ENCODE measurements around the gene AIF1. TPM values are rescaled to one million over a fixed set of nuclear protein-coding genes. Genes with fewer than 3 reads are reported as not detected.

Gene AIF1
- total RNA-seq, 4 donors from 2014 or later = 30.9 to 177 (median 76.2) TPM

- no peak for TF ChIP-seq CTCF (IDR thresholded peaks at IDR 0.05; ENCODE audit: low read depth)
Observed at GRCh38 chr6:31586008-31586407, 29.0 kb upstream of the AIF1 start, which contains the start of gene LST1. Gene LST1 (plus strand): TSS chr6:31586277. CDS start chr6:31587300, 1,023 bp downstream.

- no peak for TF ChIP-seq CTCF (IDR thresholded peaks at IDR 0.05; ENCODE audit: low read depth)
Observed at GRCh38 chr6:31586599-31587281, 28.3 kb upstream of the AIF1 start.

- TF ChIP-seq CTCF (IDR thresholded peaks at IDR 0.05; ENCODE audit: low read depth) = no peak
Observed at GRCh38 chr6:31587791-31588777, 26.9 kb upstream of the AIF1 start.

- no peak for TF ChIP-seq CTCF (IDR thresholded peaks at IDR 0.05; ENCODE audit: low read depth)
Observed at GRCh38 chr6:31588871-31589650, 26.0 kb upstream of the AIF1 start.

GRCh38 chr6:31592396-31592771 lies 22.6 kb upstream of the AIF1 start:
- TF ChIP-seq CTCF (IDR thresholded peaks at IDR 0.05; ENCODE audit: low read depth) = no peak

GRCh38 chr6:31597006-31597405 lies 18.0 kb upstream of the AIF1 start:
- TF ChIP-seq CTCF (IDR thresholded peaks at IDR 0.05; ENCODE audit: low read depth) = no peak

Measured in subcutaneous adipose tissue (tissue), 4 donors.